HepG2 (cell line): ENCODE results near the gene RTF1. TPM values are rescaled to one million over a fixed set of nuclear protein-coding genes. Genes with fewer than 3 reads are reported as not detected.

Experiments
- ATAC-seq: fragments of 200-7000 bp; cut with Tn5 transposase; 3 replicates; pipeline ENCODE4 v1.9.1; 2020; ENCODE audit warnings: mild to moderate bottlenecking, moderate library complexity
- BruUV-seq: library from RNA; stranded (reverse); fragments of 400-500 nt; replicated peaks from 2 replicates; lab custom pipeline; 2021; lab: Mats Ljungman, UMichigan
- CTCF ChIA-PET: fragments of 300-600 bp; formaldehyde crosslinking; extraction: SDS; loops from one replicate; lab custom pipeline; 2021; ENCODE audit warnings: low total read pairs, inconsistent platforms, low intra/inter-chr PET ratio; lab: Yijun Ruan, JAX
- POLR2A ChIA-PET: fragments of 350-600 bp; sonication (Branson Sonifier 250); formaldehyde crosslinking; loops from one replicate; lab custom pipeline; 2020; ENCODE audit warnings: antibody characterized with exemption, inconsistent platforms; lab: Yijun Ruan, JAX
- DNase-seq: peaks from one replicate; pipeline ENCODE4 v3.0.0-alpha.2; 2015; ENCODE audit warnings: low spot score
- FAIRE-seq: peaks from 3 replicates; lab custom pipeline; 2011; peaks lifted over from hg19 to GRCh38; lab: Jason Lieb, UNC
- H2AFZ ChIP-seq: one replicate; pipeline ENCODE4 v1.6.1; 2011; ENCODE audit warnings: low read length, inconsistent platforms
- H3K27ac ChIP-seq: fragments of 300-600 bp; 3 replicates; pipeline ENCODE4 v1.8.0; 2011; ENCODE audit warnings: mixed run types, mild to moderate bottlenecking, mixed read lengths, low read length, inconsistent platforms; ENCODE audit not compliant: insufficient read depth; ENCODE audit errors: extremely low read length
- H3K27me3 ChIP-seq, 2 experiments: fragments of 200-600 bp in 1 of 2; 2 replicates in 1 of 2; 3 replicates in 1 of 2; pipeline versions ENCODE4 v1.6.0 to v1.8.0; 2011; ENCODE audit warnings: low read length in 2 of 2, mild to moderate bottlenecking in 2 of 2, moderate library complexity in 2 of 2, inconsistent platforms in 1 of 2; ENCODE audit not compliant: insufficient read depth in 2 of 2, control insufficient read depth in 1 of 2
- H3K36me3 ChIP-seq, 2 experiments: fragments of 200-600 bp in 1 of 2; replicated peaks in 1 of 2; 2 replicates in 1 of 2; 3 replicates in 1 of 2; pipeline versions ENCODE4 v1.5.1 to v1.8.0; 2011; ENCODE audit warnings: low read length in 2 of 2, inconsistent platforms in 1 of 2; ENCODE audit not compliant: insufficient read depth in 2 of 2, control insufficient read depth in 1 of 2
- H3K4me1 ChIP-seq: 2 replicates; pipeline ENCODE4 v1.5.1; 2012; ENCODE audit warnings: low read length, inconsistent platforms; ENCODE audit not compliant: insufficient read depth
- H3K4me2 ChIP-seq: 2 replicates; pipeline ENCODE4 v1.6.0; 2011; ENCODE audit warnings: low read depth, low read length, inconsistent platforms
- H3K4me3 ChIP-seq, 3 experiments: fragments of 200-600 bp in 1 of 3; sonication (generic), shearing (Covaris generic) in 1 of 3; replicated peaks in 1 of 3; 2 replicates each; pipeline ENCODE4 v1.5.1; 2011 to 2016; ENCODE audit warnings: low read length in 3 of 3, inconsistent platforms in 2 of 3, low read depth in 2 of 3, mild to moderate bottlenecking in 2 of 3, control low read depth in 1 of 3, mixed read lengths in 1 of 3; ENCODE audit not compliant: insufficient read depth in 1 of 3
- H3K79me2 ChIP-seq: one replicate; pipeline ENCODE4 v1.6.1; 2011; ENCODE audit warnings: low read length, inconsistent platforms; ENCODE audit not compliant: insufficient read depth
- H3K9ac ChIP-seq: 2 replicates; pipeline ENCODE4 v1.6.0; 2011; ENCODE audit warnings: mild to moderate bottlenecking, low read depth, low read length, inconsistent platforms; ENCODE audit not compliant: insufficient read depth
- H3K9me3 ChIP-seq: 2 replicates; pipeline ENCODE4 v1.5.1; 2012; ENCODE audit warnings: mild to moderate bottlenecking, low read length
- H4K20me1 ChIP-seq: 2 replicates; pipeline ENCODE4 v1.6.0; 2011; ENCODE audit warnings: inconsistent platforms, mild to moderate bottlenecking, low read length, moderate library complexity; ENCODE audit not compliant: insufficient read depth
- CAMTA2 ChIP-seq: sonication (generic); formaldehyde crosslinking; IDR thresholded peaks from 2 replicates; pipeline ENCODE4 v1.4.0; 2020; ENCODE audit warnings: mild to moderate bottlenecking, missing genetic modification reagents, borderline replicate concordance
- FOXC1 ChIP-seq: sonication (generic); formaldehyde crosslinking; IDR thresholded peaks from 2 replicates; pipeline ENCODE4 v1.8.0; 2022; ENCODE audit warnings: mild to moderate bottlenecking, missing genetic modification reagents, borderline replicate concordance
- MAFG ChIP-seq: sonication (generic); formaldehyde crosslinking; IDR thresholded peaks from 2 replicates; pipeline ENCODE4 v1.5.1; 2020; ENCODE audit warnings: mild to moderate bottlenecking, missing genetic modification reagents
- NFE2 ChIP-seq: sonication (generic); formaldehyde crosslinking; IDR thresholded peaks from 2 replicates; pipeline ENCODE4 v1.4.0; 2020; ENCODE audit warnings: missing genetic modification reagents
- SNAPC2 ChIP-seq: sonication (generic); formaldehyde crosslinking; IDR thresholded peaks from 2 replicates; pipeline ENCODE4 v1.8.1; 2022; ENCODE audit warnings: mild to moderate bottlenecking, missing genetic modification reagents
- SP1 ChIP-seq, 2 experiments: fragments of 450-650 bp in 1 of 2; sonication (generic) in 1 of 2; formaldehyde crosslinking in 1 of 2; IDR thresholded peaks; 2 replicates each; pipeline versions ENCODE4 v1.4.0 to v1.6.1; 2016 to 2020; ENCODE audit warnings: missing genetic modification reagents in 1 of 2
- WGBS: methylation state at CpG from one replicate; pipeline ENCODE4 v1.1.6; 2017; ENCODE audit warnings: low lambda C conversion rate; 5-methylcytosine and 5-hydroxymethylcytosine counted together
- in situ Hi-C: cut with HindIII; loops from 2 replicates; pipeline ENCODE4 v1.10.0; 2017; ENCODE audit warnings: low pct_unique_long_range_greater_than_20kb; ENCODE audit not compliant: extremely low pct_ligation_motif_present
- intact Hi-C: fragments of 100-400 bp; cut with micrococcal nuclease; formaldehyde crosslinking; loops from one replicate; pipeline ENCODE4 v1.10.0; 2022; ENCODE audit not compliant: unreplicated experiment
- polyA plus RNA-seq, 8 experiments: library from polyadenylated mRNA; depleted of rRNA in 3 of 8; stranded (reverse) in 7 of 8; unstranded in 1 of 8; fragments of >200 nt; fragmentation: Illumina TruSeq in 4 of 8; extraction: Trizol in 4 of 8; gene quantifications; 2 replicates each; pipeline versions ENCODE4 v1.2.1 to v1.2.3, GENCODE V29; 2011 to 2016; ENCODE audit warnings: low read depth in 4 of 8, missing spikeins in 1 of 8, mixed read lengths in 1 of 8; ENCODE audit not compliant: insufficient read depth in 1 of 8
- total RNA-seq, 5 experiments: library from RNA; depleted of rRNA; stranded (reverse); fragments of >200 nt; fragmentation: Illumina TruSeq; extraction: Trizol; gene quantifications; 2 replicates each; pipeline ENCODE4 v1.2.3, GENCODE V29; 2016; ENCODE audit warnings: low read depth in 1 of 5
- TF ChIP-seq, protein P1 (sequence below): sonication (generic); formaldehyde crosslinking; IDR thresholded peaks from 2 replicates; pipeline ENCODE4 v1.4.0; 2020; ENCODE audit warnings: mild to moderate bottlenecking, missing genetic modification reagents
- TF ChIP-seq, protein P2 (sequence below): sonication (generic); formaldehyde crosslinking; IDR thresholded peaks from 2 replicates; pipeline ENCODE4 v1.4.0; 2020; ENCODE audit warnings: missing genetic modification reagents
- TF ChIP-seq, protein P3 (sequence below): IDR thresholded peaks from 2 replicates; pipeline ENCODE4 v1.6.1; 2016; ENCODE audit warnings: low read depth, borderline replicate concordance
- TF ChIP-seq, protein P4 (sequence below): sonication (generic); formaldehyde crosslinking; IDR thresholded peaks from 2 replicates; pipeline ENCODE4 v1.8.0; 2022; ENCODE audit warnings: mild to moderate bottlenecking, missing genetic modification reagents, moderate library complexity

Gene RTF1
- total and polyA plus RNA-seq, 2 of the 13 experiments (the other 11 are each of a cell fraction or from before 2014, with no cell fraction given), result 13.9 to 17.9 TPM

DNA sequence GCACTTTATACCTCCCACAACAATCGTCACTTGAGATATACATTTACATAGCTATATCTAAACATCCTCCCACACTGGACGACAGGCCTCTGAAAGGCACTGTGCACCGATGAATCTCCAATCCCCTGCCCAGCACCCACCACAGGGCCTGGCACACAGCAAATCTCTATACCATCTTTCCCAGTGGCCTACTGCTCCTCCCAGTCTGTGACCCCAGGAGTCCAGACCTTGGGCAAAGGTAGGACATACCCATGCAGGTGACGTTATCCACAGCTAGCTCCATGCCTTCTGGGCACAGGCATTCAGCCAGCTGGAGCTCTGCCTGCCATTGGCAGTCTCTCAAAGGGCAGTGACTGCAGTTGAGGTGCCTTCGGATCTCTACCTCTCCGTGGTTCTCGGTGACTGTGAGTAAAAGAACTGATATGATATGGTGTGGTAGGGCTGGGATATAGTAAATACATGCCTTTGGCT is 91.0 kb downstream of the RTF1 start:
- FAIRE-seq (no peak), ATAC-seq (peak; percentile 4; the same call in 2 of the 3 replicates), DNase-seq (no peak)
- H3K79me2 ChIP-seq, result no peaks in the 10 kb centered on the region
- ChIA-PET POLR2A (interaction anchor here (1.5 kb wide), 2 partner anchors 12 to 15 kb away, joined by 5 read pairs; no protein-coding TSS in a partner anchor), CTCF (interaction anchor here (1.6 kb wide), 1 partner anchor 42 kb away, joined by 13 read pairs; no protein-coding TSS in a partner anchor)
- H3K4me3 ChIP-seq, result no peak overlapping the region
- no peak overlapping the region for H2AFZ ChIP-seq
- in situ Hi-C loops, result no loop called here
- no TSS peak for BruUV-seq
- intact Hi-C loops, result loop anchor here (5.0 kb wide), 1 partner anchor 41 kb away; no protein-coding TSS in a partner anchor
- TF ChIP-seq NFE2 (CRISPR knock-in tag) (no peak), SNAPC2 (CRISPR knock-in tag) (no peak), MAFG (CRISPR knock-in tag) (no peak), FOXC1 (no peak)
- TF ChIP-seq, protein P1, sequence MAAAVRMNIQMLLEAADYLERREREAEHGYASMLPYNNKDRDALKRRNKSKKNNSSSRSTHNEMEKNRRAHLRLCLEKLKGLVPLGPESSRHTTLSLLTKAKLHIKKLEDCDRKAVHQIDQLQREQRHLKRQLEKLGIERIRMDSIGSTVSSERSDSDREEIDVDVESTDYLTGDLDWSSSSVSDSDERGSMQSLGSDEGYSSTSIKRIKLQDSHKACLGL (CRISPR knock-in tag), result no peak
- TF ChIP-seq, protein P2, sequence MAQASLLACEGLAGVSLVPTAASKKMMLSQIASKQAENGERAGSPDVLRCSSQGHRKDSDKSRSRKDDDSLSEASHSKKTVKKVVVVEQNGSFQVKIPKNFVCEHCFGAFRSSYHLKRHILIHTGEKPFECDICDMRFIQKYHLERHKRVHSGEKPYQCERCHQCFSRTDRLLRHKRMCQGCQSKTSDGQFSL, result no peak
- TF ChIP-seq, protein P3, sequence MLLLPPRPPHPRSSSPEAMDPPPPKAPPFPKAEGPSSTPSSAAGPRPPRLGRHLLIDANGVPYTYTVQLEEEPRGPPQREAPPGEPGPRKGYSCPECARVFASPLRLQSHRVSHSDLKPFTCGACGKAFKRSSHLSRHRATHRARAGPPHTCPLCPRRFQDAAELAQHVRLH, result no peak
- H3K27ac ChIP-seq, result no peak overlapping the region
- no peaks in the 10 kb centered on the region for H3K9me3 ChIP-seq
- H3K4me1 ChIP-seq, result 0 out of 2 replicates have a peak, but pooled peaks cover 6% of the 10 kb centered on the region
- no peak overlapping the region for H3K9ac ChIP-seq
- peaks cover 0 to 5% of the 10 kb centered on the region in 2 experiments; a peak in 1 of 5 replicates for H3K27me3 ChIP-seq
- peaks cover under 1 to 5% of the 10 kb centered on the region in 2 experiments; a peak in 4 of 5 replicates for H3K36me3 ChIP-seq
- no peaks in the 10 kb centered on the region for H4K20me1 ChIP-seq
- 64% methylated on average over 7 of the region's 7 CpGs for WGBS
- no peak overlapping the region for H3K4me2 ChIP-seq

DNA sequence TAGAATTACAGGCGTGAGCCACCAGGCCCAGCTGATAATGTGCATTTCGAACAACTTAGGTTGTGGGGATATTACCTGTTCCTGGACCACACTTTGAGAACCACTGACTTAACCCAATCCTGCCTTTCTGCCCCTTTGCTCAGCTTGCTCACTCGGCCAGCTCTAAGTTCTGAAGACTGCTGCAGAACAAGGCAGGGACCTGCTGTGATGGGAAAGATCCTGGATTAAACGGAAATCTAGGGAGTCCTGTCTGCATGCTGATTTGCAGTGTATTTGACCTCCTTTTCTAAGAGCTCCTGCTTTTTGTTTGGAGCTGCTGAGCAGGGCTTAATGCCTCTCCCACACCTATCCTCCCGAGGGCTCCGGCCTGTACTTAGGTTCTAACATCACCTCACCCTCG is 93.8 kb downstream of the RTF1 start:
- POLR2A ChIA-PET, result no interaction called here
- no peak overlapping the region for H3K9ac ChIP-seq
- H3K4me2 ChIP-seq, result no peak overlapping the region
- ATAC-seq (no peak), DNase-seq (no peak), FAIRE-seq (no peak)
- H3K4me3 ChIP-seq, result no peak overlapping the region
- no peaks in the 10 kb centered on the region for H3K9me3 ChIP-seq
- BruUV-seq, result no TSS peak
- CTCF ChIA-PET, result no interaction called here
- H3K4me1 ChIP-seq, result 0 out of 2 replicates have a peak, but pooled peaks cover 6% of the 10 kb centered on the region
- TF ChIP-seq, protein P4, sequence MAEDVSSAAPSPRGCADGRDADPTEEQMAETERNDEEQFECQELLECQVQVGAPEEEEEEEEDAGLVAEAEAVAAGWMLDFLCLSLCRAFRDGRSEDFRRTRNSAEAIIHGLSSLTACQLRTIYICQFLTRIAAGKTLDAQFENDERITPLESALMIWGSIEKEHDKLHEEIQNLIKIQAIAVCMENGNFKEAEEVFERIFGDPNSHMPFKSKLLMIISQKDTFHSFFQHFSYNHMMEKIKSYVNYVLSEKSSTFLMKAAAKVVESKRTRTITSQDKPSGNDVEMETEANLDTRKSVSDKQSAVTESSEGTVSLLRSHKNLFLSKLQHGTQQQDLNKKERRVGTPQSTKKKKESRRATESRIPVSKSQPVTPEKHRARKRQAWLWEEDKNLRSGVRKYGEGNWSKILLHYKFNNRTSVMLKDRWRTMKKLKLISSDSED (CRISPR knock-in tag), result no peak
- TF ChIP-seq SP1 (IDR thresholded peaks at IDR 0.05), result no peak
- no peak for TF ChIP-seq SP1 (CRISPR knock-in tag; IDR thresholded peaks at IDR 0.05)
- TF ChIP-seq CAMTA2, result no peak
- no peaks in the 10 kb centered on the region for H3K79me2 ChIP-seq
- no peak overlapping the region for H3K27ac ChIP-seq
- H3K27me3 ChIP-seq, result peaks cover 0 to 5% of the 10 kb centered on the region in 2 experiments; a peak in 1 of 5 replicates
- WGBS, result 53% methylated on average over 7 of the region's 7 CpGs
- H4K20me1 ChIP-seq, result no peaks in the 10 kb centered on the region
- intact Hi-C loops, result no loop called here
- H2AFZ ChIP-seq, result no peak overlapping the region
- no peaks in the 10 kb centered on the region for H3K36me3 ChIP-seq
- in situ Hi-C loops, result no loop called here
